GM12891 (cell line): ENCODE results near the gene KRTAP1-3.

Source experiments
- DNase-seq: peaks from one replicate; pipeline ENCODE4 v3.0.0; 2011; ENCODE audit warnings: low spot score; ENCODE audit not compliant: insufficient read length
- FAIRE-seq: peaks from 2 replicates; lab custom pipeline; 2011; peaks lifted over from hg19 to GRCh38; lab: Jason Lieb, UNC
- PAX5 ChIP-seq: IDR thresholded peaks from 2 replicates; pipeline ENCODE4 v1.6.1; 2011; ENCODE audit warnings: low read length, moderate library complexity, mild to moderate bottlenecking; ENCODE audit not compliant: insufficient read depth, severe bottlenecking
- POLR2A ChIP-seq: IDR thresholded peaks from 2 replicates; pipeline ENCODE4 v1.6.1; 2011; ENCODE audit warnings: low read depth, low read length, control low read depth
- POLR2AphosphoS5 ChIP-seq: IDR thresholded peaks from 2 replicates; pipeline ENCODE4 v1.6.1; 2011; ENCODE audit warnings: low read depth, low read length, control low read depth
- POU2F2 ChIP-seq: IDR thresholded peaks from 2 replicates; pipeline ENCODE4 v1.6.1; 2011; ENCODE audit warnings: low read depth, mild to moderate bottlenecking, control low read depth, low read length, moderate library complexity
- SPI1 ChIP-seq: IDR thresholded peaks from 2 replicates; pipeline ENCODE4 v1.6.1; 2011; ENCODE audit warnings: low read depth, low read length, control low read depth
- TAF1 ChIP-seq: IDR thresholded peaks from 2 replicates; pipeline ENCODE4 v1.6.1; 2011; ENCODE audit warnings: low read depth, low read length, control low read depth

Gene KRTAP1-3

GRCh38 chr17:41024697-41025096 is 10.0 kb downstream of the KRTAP1-3 start:
- FAIRE-seq, result no peak

DNA sequence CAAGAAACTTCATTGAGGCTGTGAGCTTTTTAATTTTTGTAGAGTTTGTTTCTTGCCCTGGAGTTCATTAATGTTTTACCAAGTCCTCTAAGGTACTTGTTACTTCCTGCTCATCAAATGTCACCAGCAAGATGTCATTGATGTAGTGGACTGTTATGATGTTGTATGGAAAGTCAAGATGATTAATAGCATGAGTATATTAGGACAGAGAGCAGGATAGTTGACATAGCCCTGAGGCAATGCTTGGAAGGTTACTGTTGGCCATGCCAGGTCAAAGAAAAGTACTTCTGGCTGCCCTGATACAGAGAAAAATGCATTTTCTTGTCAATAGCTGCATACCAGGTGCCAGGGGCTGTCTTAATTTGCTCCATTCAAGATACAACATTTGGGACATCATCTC is 14.3 kb downstream of the KRTAP1-3 start:
- no peak for FAIRE-seq
- TF ChIP-seq TAF1 (no peak), POLR2AphosphoS5 (no peak), POU2F2 (no peak), POLR2A (no peak), PAX5 (no peak), SPI1 (no peak)
- no peak for DNase-seq

More at GRCh38 chr17:41024697-41025096, 10.0 kb downstream of the KRTAP1-3 start:
- DNase-seq, result no peak
- TF ChIP-seq POU2F2 (no peak), SPI1 (no peak), POLR2AphosphoS5 (no peak), POLR2A (no peak), TAF1 (no peak), PAX5 (no peak)

- FAIRE-seq (no peak), DNase-seq (no peak)
- TF ChIP-seq POLR2AphosphoS5 (no peak), POLR2A (no peak), POU2F2 (no peak), PAX5 (no peak), SPI1 (no peak), TAF1 (no peak)
Measured at GRCh38 chr17:41019415-41019814, 15.3 kb downstream of the KRTAP1-3 start.

- FAIRE-seq (no peak), DNase-seq (no peak)
- TF ChIP-seq POLR2AphosphoS5, result no peak
- TF ChIP-seq PAX5, result no peak
- TF ChIP-seq POLR2A, result no peak
Measured at GRCh38 chr17:41018541-41018940, 16.1 kb downstream of the KRTAP1-3 start.

DNA sequence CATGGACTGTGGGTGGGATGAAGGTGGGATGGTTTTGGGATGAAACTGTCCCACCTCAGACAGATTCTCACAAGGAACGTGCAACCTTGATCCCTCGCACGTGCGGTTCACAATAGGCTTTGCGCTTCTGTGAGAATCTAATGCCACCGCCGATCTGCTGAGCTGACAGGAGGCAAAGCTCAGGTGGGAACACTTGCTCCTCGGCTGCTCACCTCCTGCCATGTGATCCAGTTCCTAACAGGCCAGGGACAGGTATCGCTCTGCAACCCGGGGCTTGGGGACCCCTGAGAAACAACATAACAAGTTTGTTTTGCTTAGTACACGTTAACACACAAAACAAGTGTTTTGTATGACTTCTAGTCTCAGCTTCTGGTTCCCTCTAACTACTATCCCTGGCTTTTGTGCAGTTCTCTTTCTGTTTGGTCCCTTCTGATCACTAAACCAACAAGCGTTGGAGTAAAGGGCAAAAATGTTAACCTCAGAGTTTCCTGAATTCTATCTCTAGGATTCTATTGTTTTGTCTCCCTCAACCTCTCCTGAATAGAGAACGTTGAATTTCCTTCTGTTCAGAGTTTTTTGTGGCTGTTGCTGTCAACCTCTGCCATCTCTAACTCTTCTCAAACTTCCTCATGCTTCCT is 18.0 kb downstream of the KRTAP1-3 start:
- DNase-seq (no peak), FAIRE-seq (no peak)
- TF ChIP-seq POLR2A (no peak), SPI1 (no peak), POLR2AphosphoS5 (no peak), PAX5 (no peak), TAF1 (no peak), POU2F2 (no peak)

- DNase-seq (no peak), FAIRE-seq (no peak)
- TF ChIP-seq PAX5, result no peak
- no peak for TF ChIP-seq POLR2A
- TF ChIP-seq SPI1, result no peak
- no peak for TF ChIP-seq TAF1
- TF ChIP-seq POU2F2, result no peak
- no peak for TF ChIP-seq POLR2AphosphoS5
Measured at GRCh38 chr17:41015454-41015853, 19.2 kb downstream of the KRTAP1-3 start.

- FAIRE-seq, result no peak
- DNase-seq, result no peak
- TF ChIP-seq PAX5 (no peak), SPI1 (no peak), POLR2A (no peak), POU2F2 (no peak), TAF1 (no peak), POLR2AphosphoS5 (no peak)
Measured at GRCh38 chr17:41013606-41014005, 21.1 kb downstream of the KRTAP1-3 start.

DNA sequence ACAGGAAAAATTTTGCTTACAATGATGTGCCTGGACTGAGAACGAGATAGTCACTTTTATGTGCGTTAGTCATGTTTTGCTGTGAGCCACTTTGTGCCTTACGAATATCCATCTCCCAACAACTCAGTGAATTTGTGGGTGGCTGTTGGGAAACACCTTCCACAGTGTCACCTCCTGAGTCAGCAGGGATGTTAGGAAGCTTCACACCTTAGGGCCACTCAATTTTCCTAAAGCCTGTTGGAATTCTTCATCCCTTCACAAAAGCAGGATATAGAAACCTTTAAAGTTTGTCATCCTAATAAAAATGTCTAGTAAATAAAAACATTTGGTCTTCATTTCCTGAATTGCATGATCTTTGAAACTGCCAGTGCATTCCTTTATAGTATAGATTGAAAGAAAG is 21.5 kb downstream of the KRTAP1-3 start:
- FAIRE-seq (no peak), DNase-seq (no peak)
- TF ChIP-seq PAX5 (no peak), POU2F2 (no peak), POLR2A (no peak), SPI1 (no peak), POLR2AphosphoS5 (no peak), TAF1 (no peak)

GRCh38 chr17:41012326-41013120 is 22.2 kb downstream of the KRTAP1-3 start:
- no peak for DNase-seq

More at GRCh38 chr17:41012326-41013120, 22.2 kb downstream of the KRTAP1-3 start:
- FAIRE-seq, result no peak
- TF ChIP-seq SPI1 (no peak), TAF1 (no peak), POLR2AphosphoS5 (no peak), POLR2A (no peak), POU2F2 (no peak), PAX5 (no peak)
